DND-41 (cell line): Measurements from ENCODE around the gene KRTAP4-5.

ENCODE experiments used
- ATAC-seq: fragments of 200-7000 bp; cut with Tn5 transposase; 3 replicates; pipeline ENCODE4 v1.9.1; 2021; ENCODE audit warnings: low read depth; ENCODE audit not compliant: insufficient read depth
- DNase-seq: peaks from one replicate; pipeline ENCODE4 v3.0.0-alpha.2; 2020
- H2AFZ ChIP-seq: 2 replicates; pipeline ENCODE4 v1.6.0; 2012; ENCODE audit warnings: low read depth, low read length
- H3K27ac ChIP-seq: 2 replicates; pipeline ENCODE4 v1.5.1; 2012; ENCODE audit warnings: low read length, inconsistent platforms
- H3K27me3 ChIP-seq: fragments of 200-600 bp; sonication (generic); 2 replicates; pipeline ENCODE4 v1.6.0; 2012; ENCODE audit warnings: low read length, mild to moderate bottlenecking, inconsistent platforms; ENCODE audit not compliant: insufficient read depth, poor library complexity
- H3K36me3 ChIP-seq: 2 replicates; pipeline ENCODE4 v1.5.1; 2012; ENCODE audit warnings: low read length, inconsistent platforms; ENCODE audit not compliant: insufficient read depth
- H3K4me1 ChIP-seq: 2 replicates; pipeline ENCODE4 v1.5.1; 2012; ENCODE audit warnings: mild to moderate bottlenecking, low read length; ENCODE audit not compliant: insufficient read depth
- H3K4me2 ChIP-seq: 2 replicates; pipeline ENCODE4 v1.6.0; 2012; ENCODE audit warnings: mild to moderate bottlenecking, moderate library complexity, low read length, inconsistent platforms; ENCODE audit not compliant: insufficient read depth
- H3K4me3 ChIP-seq, 2 experiments: fragments of 200-600 bp in 1 of 2; shearing (Covaris generic) in 1 of 2; 2 replicates each; pipeline ENCODE4 v1.5.1; 2012 to 2016; ENCODE audit warnings: inconsistent platforms in 2 of 2, low read length in 2 of 2, mild to moderate bottlenecking in 2 of 2, low read depth in 1 of 2, moderate library complexity in 1 of 2
- H3K79me2 ChIP-seq: 2 replicates; pipeline ENCODE4 v1.6.0; 2012; ENCODE audit warnings: low read length, inconsistent platforms; ENCODE audit not compliant: insufficient read depth
- H3K9ac ChIP-seq: 2 replicates; pipeline ENCODE4 v1.6.0; 2012; ENCODE audit warnings: low read depth, mild to moderate bottlenecking, inconsistent platforms, low read length, moderate library complexity
- H3K9me3 ChIP-seq: 2 replicates; pipeline ENCODE4 v1.5.1; 2012; ENCODE audit warnings: low read length, moderate library complexity, mild to moderate bottlenecking, inconsistent platforms; ENCODE audit not compliant: insufficient read depth, severe bottlenecking
- H4K20me1 ChIP-seq: 2 replicates; pipeline ENCODE4 v1.6.0; 2012; ENCODE audit warnings: low read length; ENCODE audit not compliant: insufficient read depth
- CTCF ChIP-seq: IDR thresholded peaks from 2 replicates; pipeline ENCODE4 v1.5.1; 2012; ENCODE audit warnings: borderline replicate concordance, low read length, moderate library complexity, mild to moderate bottlenecking; ENCODE audit not compliant: poor library complexity, severe bottlenecking; ENCODE audit errors: extremely low read depth
- EZH2 ChIP-seq: IDR thresholded peaks from 3 replicates; pipeline ENCODE4 v1.6.1; 2012; ENCODE audit warnings: borderline replicate concordance, low read depth, mild to moderate bottlenecking, moderate library complexity, low read length, inconsistent platforms; ENCODE audit not compliant: severe bottlenecking

Gene KRTAP4-5

GRCh38 chr17:41176744-41177387, 27.2 kb upstream of the KRTAP4-5 start:
- no peak overlapping the region for H3K4me2 ChIP-seq
- H4K20me1 ChIP-seq: no peaks in the 10 kb centered on the region
- H3K4me3 ChIP-seq: no peak overlapping the region
- H2AFZ ChIP-seq: no peak overlapping the region
- DNase-seq (no peak), ATAC-seq (no peak)
- H3K27me3 ChIP-seq: peaks cover 15% of the 10 kb centered on the region
- H3K9ac ChIP-seq: no peak overlapping the region
- H3K4me1 ChIP-seq: no peaks in the 10 kb centered on the region
- no peaks in the 10 kb centered on the region for H3K9me3 ChIP-seq
- no peak overlapping the region for H3K27ac ChIP-seq
- TF ChIP-seq CTCF (no peak), EZH2 (no peak)
- no peaks in the 10 kb centered on the region for H3K36me3 ChIP-seq
- H3K79me2 ChIP-seq: no peaks in the 10 kb centered on the region

GRCh38 chr17:41171886-41172285, 22.3 kb upstream of the KRTAP4-5 start:
- Histone ChIP-seq H3K79me2 (no peaks in the 10 kb centered on the region), H3K27me3 (no peaks in the 10 kb centered on the region), H3K36me3 (no peaks in the 10 kb centered on the region), H2AFZ (no peak overlapping the region), H3K4me1 (no peaks in the 10 kb centered on the region), H3K27ac (no peak overlapping the region), H4K20me1 (no peaks in the 10 kb centered on the region), H3K4me2 (no peak overlapping the region), H3K4me3 (no peak overlapping the region), H3K9ac (no peak overlapping the region), H3K9me3 (no peaks in the 10 kb centered on the region)
- ATAC-seq: no peak
- DNase-seq: no peak
- TF ChIP-seq EZH2 (no peak), CTCF (no peak)

GRCh38 chr17:41168121-41168520, 18.5 kb upstream of the KRTAP4-5 start, which contains the start of gene KRTAP4-3:
KRTAP4-3 (minus strand) TSS chr17:41168221; CDS start chr17:41168172, 49 bp downstream.
- no peak for DNase-seq
- Histone ChIP-seq H3K27ac (no peak within 1 kb of the TSS), H3K79me2 (no peaks in the 10 kb centered on the region), H3K9ac (no peak within 1 kb of the TSS), H3K4me3 (no peak within 1 kb of the TSS), H3K9me3 (no peaks in the 10 kb centered on the region), H2AFZ (no peak within 1 kb of the TSS), H3K27me3 (no peaks in the 10 kb centered on the region), H3K4me1 (no peaks in the 10 kb centered on the region), H4K20me1 (no peaks in the 10 kb centered on the region), H3K36me3 (no peaks in the 10 kb centered on the region), H3K4me2 (no peak within 1 kb of the TSS)
- no peak for ATAC-seq
- TF ChIP-seq CTCF (no peak), EZH2 (no peak)
